NT2/D1 (cell line): ENCODE measurements around the gene CNNM1.

Experiments
- SUZ12 ChIP-seq: IDR thresholded peaks from 2 replicates; pipeline ENCODE4 v1.6.1; 2011; ENCODE audit not compliant: insufficient read length, insufficient read depth; ENCODE audit errors: extremely low read depth
- YY1 ChIP-seq: IDR thresholded peaks from 2 replicates; pipeline ENCODE4 v1.6.1; 2011; ENCODE audit not compliant: insufficient read length, insufficient read depth
- ZNF274 ChIP-seq: IDR thresholded peaks from 2 replicates; pipeline ENCODE4 v1.6.1; 2011; ENCODE audit warnings: mild to moderate bottlenecking, low read depth, low read length

GRCh38 chr10:99394256-99394655 is 65.1 kb downstream of the CNNM1 start:
- TF ChIP-seq ZNF274, result no peak
- no peak for TF ChIP-seq YY1
- TF ChIP-seq SUZ12, result no peak
